ENCODE measurements around the gene SREBF2. TPM values are rescaled to one million over a fixed set of nuclear protein-coding genes. Genes with fewer than 3 reads are reported as not detected.

Gene SREBF2
- polyA plus RNA-seq, 10 donors: 60.8 to 102 (median 78.3) TPM

- peak in 1 of 3 donors; percentile 64 for DNase-seq
Observed at GRCh38 chr22:41919357-41920224, 86.7 kb downstream of the SREBF2 start.

- no peak for DNase-seq
Observed at GRCh38 chr22:41920271-41920976, 87.5 kb downstream of the SREBF2 start.

GRCh38 chr22:41922328-41922727, 89.4 kb downstream of the SREBF2 start:
- no peak for DNase-seq

- DNase-seq: no peak
Observed at GRCh38 chr22:41922940-41923594, 90.2 kb downstream of the SREBF2 start.

GRCh38 chr22:41923595-41924276, 90.8 kb downstream of the SREBF2 start:
- DNase-seq: no peak

- DNase-seq: peak in 1 of 3 donors; percentile 71
Observed at GRCh38 chr22:41925783-41926460, 93.0 kb downstream of the SREBF2 start.

- no peak for DNase-seq
Observed at GRCh38 chr22:41927813-41928212, 94.9 kb downstream of the SREBF2 start.

- no peak for DNase-seq
Observed at GRCh38 chr22:41928593-41929417, 95.9 kb downstream of the SREBF2 start.

- no peak for DNase-seq
Observed at GRCh38 chr22:41929418-41929810, 96.5 kb downstream of the SREBF2 start.

- DNase-seq: no peak
Observed at GRCh38 chr22:41931701-41932269, 98.9 kb downstream of the SREBF2 start.

GRCh38 chr22:41932353-41932752, 99.4 kb downstream of the SREBF2 start:
- DNase-seq: no peak

- DNase-seq: no peak
Observed at GRCh38 chr22:41933411-41934177, 100.7 kb downstream of the SREBF2 start.

- no peak for DNase-seq
Observed at GRCh38 chr22:41934284-41935014, 101.5 kb downstream of the SREBF2 start.

- no peak for DNase-seq
Observed at GRCh38 chr22:41935015-41935351, 102.1 kb downstream of the SREBF2 start.

GRCh38 chr22:41935509-41935908, 102.6 kb downstream of the SREBF2 start:
- DNase-seq: no peak

GRCh38 chr22:41936894-41937169, 103.9 kb downstream of the SREBF2 start:
- DNase-seq: no peak

- no peak for DNase-seq
Observed at GRCh38 chr22:41939981-41940831, 107.3 kb downstream of the SREBF2 start.

Measured in muscle of back (tissue), 11 donors.